H9 (cell line): ENCODE results near the gene CTSA. TPM values are rescaled to one million over a fixed set of nuclear protein-coding genes. Genes with fewer than 3 reads are reported as not detected.
A peak's percentile ranks its signal among the peaks of the same experiment; 100 is the strongest.

ENCODE experiments used
- DNase-seq: peaks from one replicate; pipeline ENCODE4 v3.0.0-alpha.2; 2017
- H2AFZ ChIP-seq: one replicate; pipeline ENCODE4 v1.6.1; 2013; ENCODE audit warnings: mild to moderate bottlenecking, low read length, control low read depth, moderate library complexity
- H2AK5ac ChIP-seq: 2 replicates; pipeline ENCODE4 v1.6.1; 2013; ENCODE audit warnings: low read length, control low read depth, mixed read lengths; ENCODE audit not compliant: insufficient read length
- H2BK120ac ChIP-seq: one replicate; pipeline ENCODE4 v1.6.1; 2013; ENCODE audit warnings: low read depth, mild to moderate bottlenecking, low read length, control low read depth, inconsistent platforms; ENCODE audit not compliant: poor library complexity, severe bottlenecking
- H2BK12ac ChIP-seq: 2 replicates; pipeline ENCODE4 v1.6.1; 2013; ENCODE audit warnings: low read length, control low read depth, mixed read lengths, low read depth; ENCODE audit not compliant: insufficient read length
- H2BK15ac ChIP-seq: 2 replicates; pipeline ENCODE4 v1.6.1; 2013; ENCODE audit warnings: low read depth, low read length, control low read depth
- H2BK20ac ChIP-seq: one replicate; pipeline ENCODE4 v1.6.1; 2013; ENCODE audit warnings: low read depth, mild to moderate bottlenecking, low read length, control low read depth, inconsistent platforms; ENCODE audit not compliant: poor library complexity, severe bottlenecking
- H2BK5ac ChIP-seq: 2 replicates; pipeline ENCODE4 v1.6.1; 2013; ENCODE audit warnings: low read length, control low read depth, mixed read lengths; ENCODE audit not compliant: insufficient read length
- H3K14ac ChIP-seq: 2 replicates; pipeline ENCODE4 v1.6.1; 2013; ENCODE audit warnings: low read length, control low read depth; ENCODE audit not compliant: insufficient read depth
- H3K18ac ChIP-seq: 2 replicates; pipeline ENCODE4 v1.6.1; 2013; ENCODE audit warnings: low read depth, mild to moderate bottlenecking, mixed read lengths, low read length, control low read depth; ENCODE audit not compliant: insufficient read length
- H3K23ac ChIP-seq: 2 replicates; pipeline ENCODE4 v1.6.1; 2013; ENCODE audit warnings: low read length, control low read depth, mixed read lengths, low read depth; ENCODE audit not compliant: insufficient read length
- H3K23me2 ChIP-seq: 2 replicates; pipeline ENCODE4 v1.6.1; 2013; ENCODE audit warnings: low read depth, mild to moderate bottlenecking, mixed read lengths, low read length, control low read depth; ENCODE audit not compliant: insufficient read length, poor library complexity, severe bottlenecking
- H3K27ac ChIP-seq: 2 replicates; pipeline ENCODE4 v1.5.1; 2013; ENCODE audit warnings: low read length, control low read depth, mixed read lengths, low read depth; ENCODE audit not compliant: insufficient read length
- H3K27me3 ChIP-seq: 2 replicates; pipeline ENCODE4 v1.6.1; 2013; ENCODE audit warnings: low read length, control low read depth, inconsistent platforms; ENCODE audit not compliant: insufficient read depth
- H3K4ac ChIP-seq: 2 replicates; pipeline ENCODE4 v1.6.1; 2013; ENCODE audit warnings: low read depth, mild to moderate bottlenecking, control low read depth, inconsistent platforms, low read length, moderate library complexity
- H3K4me1 ChIP-seq: 2 replicates; pipeline ENCODE4 v1.6.1; 2013; ENCODE audit warnings: low read length, control low read depth, inconsistent platforms; ENCODE audit not compliant: insufficient read depth
- H3K4me2 ChIP-seq: 2 replicates; pipeline ENCODE4 v1.6.1; 2013; ENCODE audit warnings: low read length, control low read depth, mixed read lengths; ENCODE audit not compliant: insufficient read length, insufficient read depth
- H3K56ac ChIP-seq: 2 replicates; pipeline ENCODE4 v1.6.1; 2013; ENCODE audit warnings: low read depth, mild to moderate bottlenecking, mixed read lengths, low read length, control low read depth; ENCODE audit not compliant: insufficient read length
- H3K79me1 ChIP-seq: 2 replicates; pipeline ENCODE4 v1.6.1; 2013; ENCODE audit warnings: low read depth, mild to moderate bottlenecking, moderate library complexity, low read length, control low read depth, inconsistent platforms; ENCODE audit not compliant: insufficient read depth, poor library complexity, severe bottlenecking
- H3K79me2 ChIP-seq: 2 replicates; pipeline ENCODE4 v1.6.1; 2013; ENCODE audit warnings: low read length, control low read depth, inconsistent platforms; ENCODE audit not compliant: insufficient read depth
- H3K9ac ChIP-seq: 2 replicates; pipeline ENCODE4 v1.6.1; 2013; ENCODE audit warnings: low read length, control low read depth, mixed read lengths; ENCODE audit not compliant: insufficient read length; ENCODE audit errors: extremely low read depth
- H3K9me3 ChIP-seq: one replicate; pipeline ENCODE4 v1.6.1; 2013; ENCODE audit warnings: low read depth, low read length, inconsistent platforms; ENCODE audit not compliant: control insufficient read depth
- H3T11ph ChIP-seq: one replicate; pipeline ENCODE4 v1.6.1; 2013; ENCODE audit warnings: mild to moderate bottlenecking, low read length, control low read depth, inconsistent platforms
- H4K20me1 ChIP-seq: one replicate; pipeline ENCODE4 v1.6.1; 2013; ENCODE audit not compliant: control insufficient read depth, insufficient read length, insufficient read depth
- H4K5ac ChIP-seq: 2 replicates; pipeline ENCODE4 v1.6.1; 2013; ENCODE audit warnings: low read depth, mild to moderate bottlenecking, mixed read lengths, low read length, control low read depth; ENCODE audit not compliant: insufficient read length
- H4K8ac ChIP-seq: replicated peaks from 2 replicates; pipeline ENCODE4 v1.6.1; 2013; ENCODE audit warnings: low read length, control low read depth, mixed read lengths, low read depth; ENCODE audit not compliant: insufficient read length
- H4K91ac ChIP-seq: 2 replicates; pipeline ENCODE4 v1.6.1; 2013; ENCODE audit warnings: low read depth, mild to moderate bottlenecking, moderate library complexity, mixed read lengths, low read length, control low read depth; ENCODE audit not compliant: insufficient read length
- H3K27ac Mint-ChIP-seq, 3 experiments: 2 replicates in 2 of 3; 3 replicates in 1 of 3; pipeline ENCODE4 v1.8.0; 2020 to 2021; ENCODE audit warnings: mixed read lengths in 3 of 3, mild to moderate bottlenecking in 1 of 3, moderate library complexity in 1 of 3
- H3K27me3 Mint-ChIP-seq: 2 replicates; pipeline ENCODE4 v1.8.0; 2021; ENCODE audit warnings: low read depth, mild to moderate bottlenecking, moderate library complexity, mixed read lengths
- H3K36me3 Mint-ChIP-seq, 3 experiments: 2 replicates in 2 of 3; 3 replicates in 1 of 3; pipeline ENCODE4 v1.8.0; 2020 to 2021; ENCODE audit warnings: low read depth in 3 of 3, mixed read lengths in 3 of 3; ENCODE audit not compliant: insufficient read depth in 1 of 3
- H3K4me1 Mint-ChIP-seq, 2 experiments: 2 replicates each; pipeline ENCODE4 v1.8.0; 2020; ENCODE audit warnings: mixed read lengths in 2 of 2
- H3K4me3 Mint-ChIP-seq, 2 experiments: 2 replicates in 1 of 2; 3 replicates in 1 of 2; pipeline ENCODE4 v1.8.0; 2020 to 2021; ENCODE audit warnings: mild to moderate bottlenecking in 2 of 2, mixed read lengths in 2 of 2, moderate library complexity in 1 of 2
- H3K9me3 Mint-ChIP-seq, 2 experiments: 2 replicates in 1 of 2; 3 replicates in 1 of 2; pipeline ENCODE4 v1.8.0; 2020; ENCODE audit warnings: mild to moderate bottlenecking in 2 of 2, mixed read lengths in 2 of 2, moderate library complexity in 1 of 2
- WGBS: extraction: QIAGEN DNeasy Blood & Tissue Kit; methylation state at CpG from one replicate; pipeline ENCODE4 v1.1.7; 2013; ENCODE audit warnings: missing lambda C conversion rate, low lambda C conversion rate, mixed read lengths; ENCODE audit not compliant: insufficient read length; ENCODE audit errors: extremely low coverage; 5-methylcytosine and 5-hydroxymethylcytosine counted together
- total RNA-seq: library from RNA; stranded (reverse); gene quantifications from 2 replicates; pipeline ENCODE4 v1.2.1, GENCODE V29; 2021
- TF ChIP-seq, protein P1 (sequence below): fragments of 200-600 bp; sonication (generic); conservative IDR thresholded peaks from 3 replicates; pipeline ENCODE4 v1.8.0; 2021; ENCODE audit warnings: antibody characterized with exemption, mild to moderate bottlenecking

CTSA gene
- total RNA-seq, 1 experiment from 2014 or later: 64.4 TPM

DNA sequence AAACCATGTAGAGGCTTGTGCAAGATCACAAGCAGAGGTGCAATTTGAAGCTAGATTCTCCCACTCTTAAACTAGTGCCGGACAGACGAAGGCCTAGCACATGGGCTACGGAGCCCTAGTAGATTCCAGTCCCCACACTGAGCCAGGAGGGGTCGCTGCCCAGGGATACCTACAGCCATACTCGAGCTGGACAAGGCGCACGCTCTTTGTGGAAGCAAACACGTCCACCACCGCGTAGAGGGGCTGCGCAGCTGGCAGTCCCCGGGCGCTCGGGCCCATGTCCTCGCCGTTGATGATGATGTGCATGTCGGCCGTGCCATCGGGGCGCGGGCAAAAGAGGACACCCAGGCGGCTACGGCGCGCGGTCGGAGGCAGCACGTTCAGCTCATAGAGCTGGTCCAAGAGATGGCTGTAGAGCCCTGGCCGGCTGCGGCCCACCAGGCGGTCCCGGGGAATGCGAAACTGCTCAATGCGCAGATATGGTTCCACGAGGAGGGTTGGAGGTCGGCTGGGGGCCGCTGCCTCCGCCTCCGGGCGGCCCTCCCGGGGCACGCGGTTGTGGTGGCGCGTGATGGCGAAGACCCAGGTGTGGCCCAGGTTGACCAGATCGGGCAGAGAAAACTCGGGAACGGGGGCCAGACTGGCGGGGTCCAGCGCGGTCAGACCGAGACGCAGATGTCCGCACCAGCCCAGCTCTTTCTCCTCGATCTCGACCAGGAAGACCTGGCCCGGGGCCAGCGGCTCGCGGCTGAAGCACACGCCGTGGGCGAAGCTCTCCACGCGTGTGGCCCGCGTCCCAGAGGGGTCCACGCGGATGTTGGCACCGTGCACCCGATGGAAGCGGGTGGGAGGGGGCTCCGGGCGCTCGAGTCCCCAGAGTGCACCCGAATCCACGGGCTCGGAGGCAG, 804 bp upstream of the CTSA start:
- peak overlapping the region; percentile 24 for H4K91ac ChIP-seq
- H3K27ac Mint-ChIP-seq: peak overlapping the region in 2 of 3 experiments; percentile 65 to 77; a peak in 2 of 7 replicates
- DNase-seq: peak; percentile 90
- peak overlapping the region; percentile 71 for H3K18ac ChIP-seq
- no peaks in the 10 kb centered on the region for H4K20me1 ChIP-seq
- peak overlapping the region; percentile 85 to 92 for H3K4me3 Mint-ChIP-seq
- no peaks in the 10 kb centered on the region for H3K27me3 Mint-ChIP-seq
- H2BK120ac ChIP-seq: no peak overlapping the region
- no peaks in the 10 kb centered on the region for H3K79me2 ChIP-seq
- peak overlapping the region; percentile 93 for H3K14ac ChIP-seq
- no peak overlapping the region for H4K5ac ChIP-seq
- H2AFZ ChIP-seq: no peak overlapping the region
- TF ChIP-seq, protein P1, sequence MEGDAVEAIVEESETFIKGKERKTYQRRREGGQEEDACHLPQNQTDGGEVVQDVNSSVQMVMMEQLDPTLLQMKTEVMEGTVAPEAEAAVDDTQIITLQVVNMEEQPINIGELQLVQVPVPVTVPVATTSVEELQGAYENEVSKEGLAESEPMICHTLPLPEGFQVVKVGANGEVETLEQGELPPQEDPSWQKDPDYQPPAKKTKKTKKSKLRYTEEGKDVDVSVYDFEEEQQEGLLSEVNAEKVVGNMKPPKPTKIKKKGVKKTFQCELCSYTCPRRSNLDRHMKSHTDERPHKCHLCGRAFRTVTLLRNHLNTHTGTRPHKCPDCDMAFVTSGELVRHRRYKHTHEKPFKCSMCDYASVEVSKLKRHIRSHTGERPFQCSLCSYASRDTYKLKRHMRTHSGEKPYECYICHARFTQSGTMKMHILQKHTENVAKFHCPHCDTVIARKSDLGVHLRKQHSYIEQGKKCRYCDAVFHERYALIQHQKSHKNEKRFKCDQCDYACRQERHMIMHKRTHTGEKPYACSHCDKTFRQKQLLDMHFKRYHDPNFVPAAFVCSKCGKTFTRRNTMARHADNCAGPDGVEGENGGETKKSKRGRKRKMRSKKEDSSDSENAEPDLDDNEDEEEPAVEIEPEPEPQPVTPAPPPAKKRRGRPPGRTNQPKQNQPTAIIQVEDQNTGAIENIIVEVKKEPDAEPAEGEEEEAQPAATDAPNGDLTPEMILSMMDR: peak; percentile 87
- H3K27ac ChIP-seq: no peak overlapping the region
- H3K9me3 ChIP-seq: no peaks in the 10 kb centered on the region
- H2BK15ac ChIP-seq: no peak overlapping the region
- no peak overlapping the region for H2AK5ac ChIP-seq
- H4K8ac ChIP-seq: no peak overlapping the region
- peak overlapping the region; percentile 26 for H3K4me2 ChIP-seq
- peaks cover 11 to 32% (median 19%) of the 10 kb centered on the region in 3 experiments for H3K36me3 Mint-ChIP-seq
- H3K56ac ChIP-seq: no peak overlapping the region
- H2BK20ac ChIP-seq: no peak overlapping the region
- peak overlapping the region; percentile 41 for H3K9ac ChIP-seq
- no peak overlapping the region for H2BK5ac ChIP-seq
- H3K4me1 ChIP-seq: no peaks in the 10 kb centered on the region
- H3K23me2 ChIP-seq: peaks cover 13% of the 10 kb centered on the region
- H3K4ac ChIP-seq: peak overlapping the region; percentile 60
- no peak overlapping the region for H3K23ac ChIP-seq
- H3K9me3 Mint-ChIP-seq: no peaks in the 10 kb centered on the region; a peak in 1 of 5 replicates
- no peaks in the 10 kb centered on the region for H3K79me1 ChIP-seq
- no CpG with 5 or more reads among the region's 79 CpGs for WGBS
- H3K4me1 Mint-ChIP-seq: peaks cover 5 to 14% of the 10 kb centered on the region in 2 experiments; a peak in 3 of 4 replicates
- H2BK12ac ChIP-seq: no peak overlapping the region
- H3T11ph ChIP-seq: no peak overlapping the region
- no peaks in the 10 kb centered on the region for H3K27me3 ChIP-seq
